ENCODE measurements around the gene ZNF57. TPM values are rescaled to one million over a fixed set of nuclear protein-coding genes. Genes with fewer than 3 reads are reported as not detected.
"Not testable (repeated sequence)": the region's sequence is repeated elsewhere in the genome, so short reads cannot be mapped to it uniquely, and the experiment has no call there.

ZNF57 gene
- total RNA-seq, 1 donor from 2014 or later: 9.1 TPM

GRCh38 chr19:2957160-2957559 is 56.4 kb downstream of the ZNF57 start:
- no peak for DNase-seq

GRCh38 chr19:2960120-2960519 is 59.4 kb downstream of the ZNF57 start:
- DNase-seq: no peak

DNA sequence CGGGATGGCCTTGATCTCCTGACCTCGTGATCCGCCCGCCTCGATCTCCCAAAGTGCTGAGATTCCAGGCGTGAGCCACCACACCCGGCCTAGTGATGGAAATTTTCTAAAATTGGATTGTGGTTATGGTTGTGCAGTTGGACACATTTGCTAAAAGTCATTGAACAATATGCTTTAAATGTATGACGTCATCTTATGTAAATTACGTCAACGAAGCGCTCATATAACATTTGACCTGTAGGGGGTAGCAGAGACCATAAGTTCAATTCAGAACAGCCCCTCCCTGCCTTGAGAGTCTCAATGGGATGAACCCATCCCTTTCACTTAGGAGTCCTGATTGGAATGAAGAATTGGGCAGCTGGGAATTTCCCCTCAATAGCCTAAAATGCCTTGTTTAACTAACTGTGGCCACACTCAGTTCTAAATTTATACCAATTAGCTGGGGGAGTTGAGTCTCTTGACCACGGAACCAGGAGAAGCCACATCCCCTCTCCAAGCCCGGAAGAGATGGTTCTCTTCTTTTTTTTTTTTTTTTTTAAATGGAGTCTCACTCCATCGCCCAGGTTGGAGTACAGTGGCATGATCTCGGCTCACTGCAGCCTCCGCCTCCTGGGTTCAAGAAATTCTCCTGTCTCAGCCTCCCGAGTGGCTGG is 61.4 kb downstream of the ZNF57 start:
- peak; percentile 85 for DNase-seq

- no peak for DNase-seq
Measured at GRCh38 chr19:2963122-2963521, 62.4 kb downstream of the ZNF57 start.

DNA sequence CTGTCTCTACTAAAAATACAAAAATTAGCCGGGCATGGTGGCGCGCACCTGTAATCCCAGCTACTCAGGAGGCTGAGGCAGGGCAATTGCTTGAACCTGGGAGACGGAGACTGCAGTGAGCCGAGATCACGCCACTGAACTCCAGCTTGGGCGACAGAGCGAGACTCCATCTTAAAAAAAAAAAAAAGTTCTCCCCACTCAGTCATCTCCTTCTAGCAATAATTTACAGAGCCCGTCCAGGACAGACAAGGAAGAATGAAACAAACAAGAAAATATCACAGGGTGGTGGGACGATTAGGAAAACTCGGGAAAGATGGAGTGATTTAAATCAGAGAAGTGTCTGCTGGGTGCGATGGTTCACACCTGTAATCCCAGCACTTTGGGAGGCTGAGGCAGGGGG is 62.9 kb downstream of the ZNF57 start:
- DNase-seq: not testable (repeated sequence)

DNA sequence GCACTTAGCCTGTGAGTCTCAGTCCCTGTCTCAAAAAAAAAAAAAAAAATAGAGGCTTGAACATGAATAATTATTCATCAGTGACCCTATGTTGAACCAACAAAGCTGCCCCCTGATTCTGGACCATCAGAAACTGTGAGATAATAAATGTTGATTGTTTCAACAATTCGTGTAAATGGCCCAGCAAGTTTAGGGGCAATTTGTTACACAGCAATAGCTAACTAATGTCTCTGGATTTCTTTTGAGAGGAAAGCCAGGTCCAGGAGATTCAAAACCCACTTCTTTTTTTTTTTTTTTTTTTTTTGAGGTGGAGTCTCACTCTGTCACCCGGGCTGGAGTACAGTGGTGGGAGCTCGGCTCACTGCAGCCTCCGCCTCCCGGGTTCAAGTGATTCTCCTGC is 64.1 kb downstream of the ZNF57 start:
- no peak for DNase-seq

DNA sequence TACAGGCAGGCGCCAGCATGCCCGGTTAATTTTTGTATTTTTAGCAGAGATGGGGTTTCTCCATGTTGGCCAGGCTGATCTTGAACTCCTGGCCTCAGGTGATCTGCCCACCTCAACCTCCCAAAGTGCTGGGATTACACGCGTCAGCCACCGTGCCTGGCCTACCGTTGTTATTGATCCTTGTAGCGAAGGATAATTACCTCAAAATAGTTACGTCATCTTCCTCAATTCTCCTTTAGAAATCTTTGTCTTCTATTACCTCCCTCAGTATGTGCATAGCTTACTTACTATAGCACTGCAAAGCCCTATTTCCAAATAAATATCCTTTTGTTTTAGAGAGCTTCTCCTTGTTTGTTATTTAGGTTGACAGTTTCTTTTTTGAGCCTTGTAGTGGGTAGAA is 67.2 kb downstream of the ZNF57 start:
- DNase-seq: no peak

Other genes starting within 250 kb of the ZNF57 start
- 2.4 TPM for gene GNG7, start 198.2 kb upstream of the ZNF57 start, total RNA-seq
- gene DIRAS1, start 179.6 kb upstream of the ZNF57 start, total RNA-seq: 2.9 TPM
- gene SLC39A3, start 160.9 kb upstream of the ZNF57 start, total RNA-seq: 8.7 TPM
- 18.7 TPM for gene SGTA, start 117.7 kb upstream of the ZNF57 start, total RNA-seq
- gene THOP1, start 115.4 kb upstream of the ZNF57 start, total RNA-seq: 38.9 TPM
- gene ZNF554, start 81.1 kb upstream of the ZNF57 start, total RNA-seq: 5.8 TPM
- gene ZNF555, start 59.5 kb upstream of the ZNF57 start, total RNA-seq: 8.4 TPM
- 4.6 TPM for gene ZNF556, start 33.6 kb upstream of the ZNF57 start, total RNA-seq
- 5.0 TPM for gene ZNF77, start 44.0 kb downstream of the ZNF57 start, total RNA-seq
- 0.79 TPM for gene TLE6, start 76.6 kb downstream of the ZNF57 start, total RNA-seq
- gene TLE2, start 128.4 kb downstream of the ZNF57 start, total RNA-seq: 10.9 TPM
- 69.0 TPM for gene TLE5, start 161.6 kb downstream of the ZNF57 start, total RNA-seq
- gene GNA11, start 193.4 kb downstream of the ZNF57 start, total RNA-seq: 29.6 TPM
- 13.2 TPM for gene GNA15, start 235.1 kb downstream of the ZNF57 start, total RNA-seq

Measured in skin of body (tissue), 2 donors.